Activated CD4-positive, alpha-beta T cell treated with anti-CD3 and anti-CD28 coated beads, Interleukin-2, amount 50 U/mL, for 48 hours (primary cell): ENCODE measurements around the gene RTL5.
A peak's percentile ranks its signal among the peaks of the same experiment; 100 is the strongest.

Source experiments
- DNase-seq, 2 experiments: peaks; one replicate each; pipeline ENCODE4 v3.0.0-alpha.2; 2020

The RTL5 gene

DNA sequence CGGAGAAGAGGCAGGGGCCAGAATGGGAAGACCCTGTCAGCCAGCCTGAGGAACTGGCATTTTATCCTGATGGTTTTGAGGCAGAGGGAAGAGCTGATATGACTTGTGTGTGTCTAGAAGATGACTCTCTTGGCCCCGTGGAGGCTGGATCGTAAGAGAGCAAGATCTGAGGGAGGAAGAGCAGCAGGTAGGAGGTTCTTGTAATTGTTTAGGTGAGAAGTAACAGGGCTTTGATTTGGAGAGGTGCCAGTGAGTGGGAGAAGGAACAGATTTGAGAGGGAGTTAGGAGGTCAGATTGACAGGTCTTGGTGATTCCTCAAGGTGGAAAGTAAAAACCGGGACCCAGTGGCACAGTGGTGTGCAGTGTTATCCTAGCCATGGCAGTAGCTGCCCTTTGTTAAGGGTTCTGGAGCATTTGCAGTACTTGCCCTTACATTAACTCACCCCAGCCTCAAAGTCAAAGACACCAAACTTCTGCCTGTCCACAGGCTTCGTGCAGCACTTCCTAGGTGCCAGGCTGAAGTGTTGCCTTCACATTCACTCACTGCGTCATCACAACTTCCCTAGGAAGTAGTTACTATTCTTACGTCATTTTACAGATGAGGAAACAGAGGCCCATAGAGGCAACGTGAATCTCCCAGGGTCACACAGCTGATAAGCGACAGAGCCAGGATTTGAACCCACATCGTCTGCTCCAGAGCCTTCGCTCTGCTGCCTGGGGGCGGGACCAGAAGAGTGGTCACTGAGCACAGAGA is 23.7 kb downstream of the RTL5 start:
- no peak for DNase-seq

DNA sequence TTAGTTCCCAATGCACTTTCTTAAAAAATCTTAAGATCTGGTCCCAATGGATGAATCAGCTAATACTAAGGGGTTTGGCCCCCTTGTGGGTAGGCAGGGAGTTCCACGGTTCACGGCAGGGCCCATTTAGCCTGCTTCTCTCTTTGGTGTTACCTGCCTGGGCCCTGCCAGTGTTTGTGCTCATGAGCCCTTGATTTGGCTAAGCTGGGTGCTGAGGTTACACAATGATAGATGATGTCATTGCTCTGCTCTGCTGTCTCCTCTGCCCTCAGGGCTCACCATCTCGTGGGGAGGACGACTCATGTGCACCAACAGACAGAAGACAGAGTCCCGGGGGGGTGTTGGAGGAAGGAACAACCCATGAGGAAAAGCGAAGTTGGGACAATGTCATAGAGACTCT is 24.4 kb downstream of the RTL5 start:
- DNase-seq: no peak

DNA sequence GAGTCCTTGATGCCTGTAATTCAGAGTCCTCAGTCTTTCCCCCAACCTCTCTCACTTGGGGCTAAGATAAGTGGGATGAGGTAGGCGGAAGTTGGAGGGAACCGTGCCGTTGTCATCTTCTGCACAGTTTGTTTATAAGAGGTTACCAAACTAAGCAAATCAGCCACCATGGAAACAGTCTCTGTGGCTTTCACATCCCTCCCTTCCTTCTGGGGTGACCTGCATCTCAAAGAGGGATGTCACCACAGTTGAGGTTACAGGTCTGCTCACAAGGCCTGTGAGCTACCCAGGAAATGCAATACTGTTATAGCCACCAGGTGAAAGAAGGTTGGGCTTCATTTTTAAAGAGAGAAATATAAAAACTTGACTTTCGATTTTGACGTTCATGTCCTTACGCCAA is 26.3 kb downstream of the RTL5 start:
- peak in 1 of 2 experiments; percentile 20 for DNase-seq

DNA sequence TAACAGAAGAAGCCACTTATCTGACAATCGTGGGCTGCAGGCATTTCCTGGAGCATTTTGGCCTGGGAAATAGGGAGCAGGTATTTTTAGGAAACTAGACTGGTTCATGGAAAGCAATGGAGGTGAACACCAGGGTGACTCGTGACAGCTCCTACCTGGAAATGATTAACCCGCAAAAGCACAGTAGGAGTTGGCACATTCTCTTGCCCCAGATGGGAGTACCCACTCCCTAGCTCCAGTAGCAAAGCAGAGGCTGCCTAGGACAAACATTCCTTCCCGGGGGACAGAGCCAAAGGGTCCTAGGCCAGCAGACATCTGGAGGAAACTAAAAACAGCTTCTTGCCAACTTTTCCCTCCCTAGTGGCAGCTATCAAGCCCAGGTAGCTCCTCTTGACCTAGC is 29.0 kb downstream of the RTL5 start:
- DNase-seq: no peak

DNA sequence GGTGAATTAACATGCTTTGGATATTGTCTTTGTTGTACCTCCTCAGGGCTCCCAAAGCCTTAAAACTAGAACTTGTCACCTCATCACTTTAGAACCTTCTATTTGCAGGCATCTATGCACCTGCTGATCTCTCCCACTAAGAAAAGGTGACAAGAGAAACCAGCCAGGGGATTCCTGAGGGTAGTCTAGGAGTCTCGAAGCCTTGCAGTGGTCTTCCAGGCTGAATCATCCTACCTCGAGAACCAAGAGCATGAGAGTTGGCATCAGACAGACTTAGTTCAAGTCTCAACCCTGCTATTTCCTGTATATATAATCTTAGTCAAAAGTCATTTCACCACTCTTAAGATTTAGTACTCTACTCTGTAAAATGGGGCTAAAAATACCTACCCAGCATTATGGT is 29.6 kb downstream of the RTL5 start:
- no peak for DNase-seq

DNA sequence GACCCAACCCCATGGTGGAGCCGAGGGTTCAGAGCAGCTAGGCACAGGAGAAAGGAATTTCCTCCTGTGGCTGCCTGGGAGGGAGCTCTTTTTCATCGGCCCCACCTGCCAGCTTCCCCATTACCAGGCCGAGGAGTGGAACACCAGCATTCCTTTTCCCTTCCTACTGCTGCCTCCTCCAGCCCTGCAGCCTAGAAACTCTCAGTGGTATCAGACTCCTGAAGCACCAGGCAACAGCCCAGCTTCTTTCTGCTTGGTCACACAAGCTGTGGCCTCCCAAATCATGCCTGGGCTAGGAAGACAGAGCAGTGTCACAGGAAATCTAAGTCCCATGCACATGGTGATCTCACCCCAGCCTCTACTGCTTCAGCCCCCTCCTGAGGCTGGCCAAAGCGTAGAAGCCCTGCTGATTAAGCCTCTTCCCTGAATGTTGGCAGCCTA is 30.1 kb downstream of the RTL5 start:
- DNase-seq: no peak

DNA sequence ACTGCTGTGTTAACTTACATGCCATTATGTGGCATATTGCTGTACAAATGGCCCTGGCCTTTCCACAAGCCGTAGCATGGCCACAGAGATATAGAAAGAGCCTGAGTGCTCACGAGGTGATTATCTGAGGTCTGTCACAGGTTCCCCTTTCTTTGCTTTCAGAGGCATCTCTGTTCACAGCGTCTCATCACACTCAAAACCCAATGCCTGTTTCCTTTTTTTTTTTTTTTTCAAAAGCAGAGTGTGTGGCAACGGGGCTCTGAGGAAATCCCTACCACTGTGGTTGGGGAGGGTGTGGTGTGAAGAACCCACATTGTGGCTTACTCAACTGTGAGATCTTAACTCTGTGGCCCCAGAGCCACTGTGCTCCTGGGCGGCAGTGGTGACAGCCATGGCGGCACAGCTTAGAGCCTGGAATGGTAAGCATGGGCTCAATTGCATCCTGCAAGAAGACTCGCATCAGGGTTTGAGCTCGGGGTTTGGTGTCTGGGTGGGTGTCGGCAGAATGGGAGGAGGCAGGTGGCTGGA is 30.8 kb downstream of the RTL5 start:
- DNase-seq: peak; percentile 62 to 70

DNA sequence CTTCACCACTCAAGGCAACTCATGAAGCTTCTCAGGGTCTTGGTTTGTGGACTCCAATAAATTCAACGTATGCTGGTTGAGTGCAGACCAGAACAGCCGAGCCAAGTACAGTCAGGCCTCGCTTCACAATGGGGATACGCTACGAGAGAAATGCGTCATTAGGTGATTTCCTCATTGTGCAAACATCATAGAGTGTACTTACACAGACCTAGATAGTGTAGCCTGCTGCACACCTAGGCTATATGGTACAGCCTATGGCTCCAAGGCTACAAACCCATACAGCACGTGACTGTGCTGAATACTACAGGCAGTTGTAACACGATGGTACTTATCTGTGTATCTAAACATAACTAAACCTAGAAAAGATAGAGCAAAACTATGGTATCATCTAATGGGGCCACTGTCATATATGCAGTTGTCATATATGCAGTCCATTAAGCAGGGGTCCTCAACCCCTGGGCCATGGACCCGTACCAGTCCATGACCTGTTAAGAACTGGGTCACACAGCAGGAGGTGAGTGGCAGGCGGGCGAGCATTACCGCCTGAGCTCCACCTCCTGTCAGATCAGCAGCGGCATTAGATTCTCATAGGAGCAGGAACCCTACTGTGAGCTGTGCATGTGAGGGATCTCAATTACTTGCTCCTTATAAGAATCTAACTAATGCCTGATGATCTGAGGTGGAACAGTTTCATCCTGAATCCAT is 31.5 kb downstream of the RTL5 start:
- no peak for DNase-seq

DNA sequence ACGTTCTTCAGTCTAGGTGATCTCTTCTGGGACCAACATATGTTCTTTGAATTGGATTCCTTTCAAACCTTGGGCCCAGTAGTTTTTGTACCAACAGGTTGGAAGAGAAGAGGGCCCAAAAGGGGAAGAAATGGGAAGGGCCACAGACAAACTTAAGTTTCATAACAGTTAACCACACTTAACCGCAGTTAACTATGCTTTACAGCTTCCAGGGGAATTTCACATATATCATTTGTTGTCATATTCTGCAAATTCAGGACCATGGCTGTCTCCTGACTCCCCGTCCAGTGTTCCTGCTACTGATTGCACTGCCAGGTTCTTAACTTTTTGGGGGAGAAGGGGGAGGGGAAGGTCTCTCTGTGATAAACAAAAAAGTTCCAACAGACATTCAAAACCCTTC is 34.6 kb downstream of the RTL5 start:
- no peak for DNase-seq

DNA sequence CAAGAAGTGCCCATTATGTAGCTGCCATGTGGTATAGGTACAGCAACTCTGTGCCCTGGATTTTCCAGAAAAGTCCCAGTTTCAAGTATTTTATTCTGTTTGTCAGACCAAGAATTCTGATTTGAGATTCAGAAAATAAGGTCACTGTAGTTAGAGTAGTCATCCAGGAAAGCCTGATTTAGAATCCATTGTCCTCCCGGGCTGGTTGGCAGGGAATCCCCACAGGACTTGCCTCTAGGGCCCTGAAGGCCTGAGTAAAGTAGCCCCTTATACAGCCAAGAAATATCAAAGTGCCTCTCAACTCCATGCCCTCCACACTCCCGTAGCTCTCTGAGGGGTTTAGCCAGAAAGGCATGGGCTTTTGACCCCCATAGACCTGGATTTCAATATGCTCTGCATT is 36.3 kb downstream of the RTL5 start:
- no peak for DNase-seq

DNA sequence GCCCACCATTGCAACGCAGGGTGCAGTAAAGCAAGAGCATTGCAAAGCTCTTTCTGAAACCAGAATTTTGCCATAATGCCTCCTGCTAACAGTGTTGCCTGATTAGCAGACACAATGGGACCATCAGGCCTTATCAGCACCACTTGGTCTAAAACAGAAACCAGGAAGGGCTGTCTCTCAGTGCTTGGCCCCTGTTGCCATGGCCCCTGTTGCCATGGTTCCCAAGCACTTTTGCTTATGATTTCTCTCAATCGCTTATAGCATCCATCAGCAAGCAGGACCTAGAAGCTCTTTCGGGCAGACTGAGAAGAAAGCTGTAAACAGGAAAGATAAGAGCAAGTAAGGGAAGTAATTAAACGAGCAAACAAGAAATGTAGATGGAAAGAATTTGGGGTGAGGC is 36.8 kb downstream of the RTL5 start:
- peak; percentile 26 to 43 for DNase-seq

DNA sequence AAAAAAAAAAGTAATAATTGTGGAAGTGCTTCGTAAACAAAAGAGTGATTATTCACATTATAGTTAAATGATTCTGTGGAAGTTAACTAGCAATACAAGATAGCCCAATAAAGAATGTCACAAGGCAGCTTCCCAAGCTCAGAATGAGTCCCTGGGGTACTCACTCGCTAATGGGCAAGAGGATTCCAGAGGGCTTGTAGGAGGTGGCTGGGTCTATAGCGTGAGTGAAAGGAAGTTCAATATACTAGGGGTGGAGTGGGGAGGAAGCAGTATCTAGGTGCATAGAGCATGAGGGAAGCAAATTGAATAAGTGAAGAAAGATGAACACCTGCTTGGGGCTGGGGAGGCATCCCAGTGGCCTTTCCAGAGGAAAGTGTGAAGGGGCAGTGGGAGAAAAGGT is 42.5 kb downstream of the RTL5 start:
- DNase-seq: no peak

DNA sequence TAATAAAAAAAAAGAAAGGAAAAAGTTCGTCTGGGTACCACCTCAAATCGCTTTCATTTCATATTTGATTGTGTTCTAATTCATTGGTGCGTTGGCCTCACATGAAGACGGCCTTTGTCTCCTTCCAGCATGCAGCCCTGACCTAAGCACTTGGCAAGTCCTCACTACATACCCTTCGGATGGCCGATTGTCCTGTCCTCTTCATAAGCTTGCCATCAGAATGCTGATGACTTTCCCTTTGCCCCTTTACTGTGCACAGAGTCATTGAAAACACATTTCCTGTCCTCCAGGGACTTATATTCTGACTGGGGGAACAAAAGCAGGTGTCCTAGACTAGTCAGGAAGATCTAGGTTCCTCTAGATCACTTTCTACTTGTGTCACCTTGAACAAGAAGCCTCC is 43.0 kb downstream of the RTL5 start:
- DNase-seq: no peak

DNA sequence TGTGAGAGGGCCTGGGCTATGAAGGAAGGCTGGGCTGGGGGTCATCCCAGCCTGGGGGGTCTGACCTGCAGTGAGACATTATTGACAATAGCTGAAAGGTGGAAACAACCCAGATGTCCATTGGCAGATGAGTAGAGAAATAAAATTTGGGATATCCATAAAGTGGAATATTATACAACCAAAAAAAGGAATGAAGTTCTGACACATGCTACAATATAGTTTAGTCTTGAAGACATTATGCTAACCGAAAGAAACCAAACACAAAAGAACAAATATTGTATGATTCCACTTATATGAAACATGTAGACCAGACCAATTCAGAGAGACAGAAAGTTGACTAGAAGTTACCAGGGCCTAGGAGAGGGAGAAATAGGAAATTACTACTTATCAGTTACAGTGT is 44.7 kb downstream of the RTL5 start:
- DNase-seq: no peak

DNA sequence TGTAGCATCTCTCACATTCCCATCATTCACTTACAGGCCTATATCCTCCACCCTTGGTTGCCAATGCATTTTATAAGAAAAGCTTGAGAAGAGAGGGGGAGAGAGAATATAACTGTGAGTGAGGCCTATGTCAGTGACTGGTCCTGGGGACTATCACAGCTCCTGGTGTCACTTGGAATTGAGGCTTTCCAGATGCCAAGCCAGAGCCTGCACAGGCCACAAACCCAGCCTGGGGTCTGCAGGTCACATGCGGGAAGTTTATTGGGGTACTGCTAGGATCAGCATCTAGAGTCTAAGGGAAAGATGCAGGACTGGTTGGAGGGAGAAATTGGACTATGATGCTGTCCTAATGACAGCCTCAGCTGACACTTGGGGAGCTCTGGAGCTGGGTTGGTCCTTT is 47.6 kb downstream of the RTL5 start:
- DNase-seq: no peak

DNA sequence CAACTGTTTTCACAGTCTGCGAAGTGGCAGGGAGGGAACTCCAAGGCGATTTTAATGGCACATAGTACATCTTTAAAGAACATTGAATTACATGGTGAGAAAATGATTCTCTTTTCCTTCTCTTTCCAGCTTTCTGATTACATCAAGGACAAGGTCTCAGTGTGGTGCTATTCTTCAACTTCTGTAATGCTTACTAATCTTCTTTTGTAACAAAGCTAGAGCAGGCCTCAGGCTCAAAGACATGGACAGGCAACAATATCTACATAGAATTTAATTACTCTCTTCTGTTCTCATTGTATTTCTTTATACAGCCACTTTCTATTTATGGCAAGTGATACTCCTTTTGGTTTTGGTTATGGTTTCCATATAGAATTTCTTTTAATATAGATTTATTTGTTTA is 48.4 kb downstream of the RTL5 start:
- no peak for DNase-seq

DNA sequence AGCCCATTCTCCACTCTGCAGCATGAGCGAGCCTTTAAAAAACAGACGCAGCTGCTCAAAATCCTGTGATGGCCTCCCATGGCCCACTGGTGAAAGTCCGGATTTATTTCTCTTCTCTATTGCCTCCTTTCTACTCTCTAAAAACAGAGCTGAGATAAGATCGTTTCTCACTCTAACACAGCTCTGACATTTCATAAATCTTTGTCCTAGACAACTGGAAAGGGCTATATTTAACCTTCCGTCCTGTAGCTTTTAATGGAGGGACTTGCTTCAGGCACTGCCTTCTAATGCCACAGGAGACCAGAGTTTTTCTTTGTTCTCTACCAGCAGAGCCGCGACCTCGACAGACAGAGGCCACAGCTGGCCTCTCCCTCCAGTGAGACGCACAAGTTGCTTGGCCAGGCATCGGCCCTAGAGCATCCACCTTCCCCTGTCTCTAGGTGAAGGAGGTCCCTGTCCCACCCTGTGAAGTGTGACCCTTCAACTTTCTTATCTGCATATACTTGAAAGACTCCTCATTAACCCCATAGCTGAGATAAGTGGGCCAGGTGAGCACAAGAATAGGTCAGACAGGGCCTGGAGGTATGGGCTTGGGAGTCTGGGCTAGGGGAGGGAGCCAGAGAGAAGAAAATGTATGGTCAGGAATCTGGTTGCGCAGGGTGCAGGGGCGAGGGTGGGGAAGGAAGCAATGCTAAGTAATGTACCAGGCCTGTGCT is 50.0 kb downstream of the RTL5 start:
- no peak for DNase-seq

DNA sequence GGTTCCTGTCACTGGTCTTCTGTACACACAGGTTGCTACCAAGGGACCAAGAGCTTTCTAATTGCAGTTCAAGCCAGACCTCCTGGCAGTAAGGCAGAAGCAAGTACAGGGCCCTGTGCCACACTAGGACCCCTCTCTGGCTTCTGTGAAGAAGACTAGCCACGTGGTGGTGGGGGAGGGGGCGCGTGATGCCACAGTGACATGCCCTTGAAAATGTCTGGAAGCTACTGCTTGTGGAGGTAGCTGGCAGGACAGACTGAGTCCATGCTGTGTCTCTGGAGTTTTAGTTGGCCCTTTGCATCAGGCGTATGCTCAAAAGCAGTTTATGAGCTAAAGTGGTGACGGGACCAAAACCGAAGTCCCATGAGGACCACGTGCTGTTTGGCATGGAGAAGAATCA is 50.9 kb downstream of the RTL5 start:
- DNase-seq: no peak

DNA sequence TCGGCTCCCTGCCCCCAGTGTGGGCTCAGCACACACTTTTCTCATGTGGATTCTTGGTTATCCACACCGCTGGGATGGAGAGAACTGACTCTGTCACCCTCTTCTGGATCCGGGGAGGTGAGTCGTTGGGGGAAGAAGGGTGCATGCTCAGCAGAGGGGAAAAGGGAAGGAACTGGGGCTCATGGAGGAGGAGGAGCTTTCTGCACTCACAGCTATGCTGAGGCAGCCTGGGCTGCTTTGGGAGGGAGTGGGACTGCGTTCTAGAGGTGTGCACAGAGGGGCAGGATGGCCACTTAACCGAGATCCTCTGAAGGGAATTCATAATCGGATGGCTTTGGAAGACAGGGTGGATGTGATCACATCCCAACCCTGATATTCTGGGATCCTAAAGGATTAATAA is 51.6 kb downstream of the RTL5 start:
- DNase-seq: no peak

DNA sequence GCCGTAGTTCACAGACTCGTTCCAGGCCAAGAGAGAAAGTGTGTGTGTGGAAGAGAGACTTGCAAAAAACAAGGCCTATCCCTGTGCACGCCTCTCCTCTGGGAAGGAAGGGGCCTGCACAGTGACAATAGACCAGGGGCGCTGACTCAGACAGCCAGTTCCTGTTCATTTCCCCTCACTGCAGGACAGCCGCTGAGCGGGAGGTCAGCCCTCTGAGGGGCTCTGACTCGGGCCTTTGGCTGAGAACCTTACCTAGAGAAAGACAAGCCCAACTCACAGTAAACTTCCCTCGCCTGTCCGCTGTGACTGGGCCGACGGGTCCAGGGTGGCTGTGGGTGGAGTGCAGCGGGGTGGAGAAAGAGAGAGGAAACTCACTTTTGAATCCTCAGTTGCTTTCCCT is 52.1 kb downstream of the RTL5 start:
- no peak for DNase-seq

DNA sequence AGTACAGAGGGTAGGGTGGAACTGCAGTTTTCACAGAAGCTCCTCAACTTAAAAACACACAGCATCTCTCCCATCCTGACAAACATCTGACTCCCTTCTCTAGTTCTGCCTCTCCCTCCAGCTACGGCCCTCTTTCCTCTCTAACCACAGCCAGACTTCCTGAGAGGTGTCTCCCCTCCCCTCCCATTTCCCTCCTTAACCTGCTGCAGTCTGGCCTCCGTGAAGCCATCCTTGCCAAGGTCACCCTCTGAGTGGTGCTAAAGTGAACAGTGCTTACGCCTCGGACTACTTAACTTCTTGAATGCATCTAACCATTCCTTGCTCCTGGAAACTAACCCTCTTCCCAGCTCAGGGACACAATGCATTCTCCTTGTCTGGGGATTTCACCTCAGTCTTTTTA is 53.3 kb downstream of the RTL5 start:
- no peak for DNase-seq
